GM10248 (cell line): Measurements from ENCODE around the gene WDR41.

Source experiments
- CTCF ChIA-PET: fragments of 300-600 bp; sonication (Branson Sonifier 250); formaldehyde crosslinking; extraction: SDS; loops from one replicate; lab custom pipeline; 2021; ENCODE audit warnings: antibody characterized with exemption; lab: Yijun Ruan, JAX
- POLR2A ChIA-PET: fragments of 350-650 bp; sonication (Branson Sonifier 250); formaldehyde crosslinking; extraction: SDS; loops from one replicate; lab custom pipeline; 2020; ENCODE audit warnings: antibody characterized with exemption; lab: Yijun Ruan, JAX
- DNase-seq: peaks from one replicate; pipeline ENCODE4 v3.0.0; 2012; ENCODE audit errors: extremely low spot score
- CTCF ChIP-seq: IDR thresholded peaks from 2 replicates; pipeline ENCODE4 v1.5.1; 2012; ENCODE audit warnings: mild to moderate bottlenecking, low read depth; ENCODE audit errors: extremely low read depth, missing control alignments, control extremely low read depth

The WDR41 gene

GRCh38 chr5:77431719-77432118, 60.4 kb downstream of the WDR41 start:
- no peak for TF ChIP-seq CTCF
- ChIA-PET CTCF (interaction anchor here (1.9 kb wide), 2 partner anchors 9 to 14 kb away, joined by 5 to 6 read pairs; no protein-coding TSS in a partner anchor), POLR2A (no interaction called here)
- no peak for DNase-seq

GRCh38 chr5:77431286-77431685, 60.8 kb downstream of the WDR41 start:
- ChIA-PET POLR2A (no interaction called here), CTCF (no interaction called here)
- TF ChIP-seq CTCF = no peak
- DNase-seq = no peak

- CTCF ChIA-PET = no interaction called here
- no peak for TF ChIP-seq CTCF
- no peak for DNase-seq
- POLR2A ChIA-PET = no interaction called here
These were observed 61.4 kb downstream of the WDR41 start for GRCh38 chr5:77430726-77431125.

- ChIA-PET POLR2A (no interaction called here), CTCF (interaction anchor here (1.7 kb wide), 1 partner anchor 8 kb away, joined by 12 read pairs; no protein-coding TSS in a partner anchor)
- TF ChIP-seq CTCF = no peak
- no peak for DNase-seq
These were observed 63.6 kb downstream of the WDR41 start for GRCh38 chr5:77428526-77428925.

GRCh38 chr5:77427998-77428397, 64.1 kb downstream of the WDR41 start:
- ChIA-PET POLR2A (no interaction called here), CTCF (interaction anchor here (1.7 to 2.0 kb wide), 2 partner anchors 9 to 65 kb away, joined by 7 to 12 read pairs; partner anchors contain the start of gene WDR41)
- no peak for DNase-seq
- no peak for TF ChIP-seq CTCF

- POLR2A ChIA-PET = no interaction called here
- CTCF ChIA-PET = interaction anchor here (0.7 to 2.0 kb wide), 5 partner anchors 8 to 66 kb away, joined by 3 to 12 read pairs (median 5); partner anchors contain the start of gene WDR41
- TF ChIP-seq CTCF = no peak
- no peak for DNase-seq
These were observed 65.4 kb downstream of the WDR41 start for GRCh38 chr5:77426670-77427069.
